GM12878 (cell line): ENCODE measurements around the gene FILIP1L.

Experiments
- BRCA1 ChIP-seq: IDR thresholded peaks from 2 replicates; pipeline ENCODE4 v1.6.1; 2011; ENCODE audit warnings: low read depth, low read length, improper control_type of control experiment
- POLR2AphosphoS2 ChIP-seq: IDR thresholded peaks from 2 replicates; pipeline ENCODE4 v1.6.1; 2011; ENCODE audit warnings: low read depth, mild to moderate bottlenecking, low read length, improper control_type of control experiment, moderate library complexity
- RBBP5 ChIP-seq: fragments of 200-600 bp; sonication (generic); conservative IDR thresholded peaks from 2 replicates; pipeline ENCODE4 v1.6.1; 2016
- SREBF2 ChIP-seq: IDR thresholded peaks from 2 replicates; pipeline ENCODE4 v1.6.1; 2012; ENCODE audit warnings: mild to moderate bottlenecking, low read length
- TF ChIP-seq, protein P1 (sequence below): fragments of 450-650 bp; IDR thresholded peaks from 2 replicates; pipeline ENCODE4 v1.6.1; 2017; ENCODE audit warnings: mild to moderate bottlenecking

DNA sequence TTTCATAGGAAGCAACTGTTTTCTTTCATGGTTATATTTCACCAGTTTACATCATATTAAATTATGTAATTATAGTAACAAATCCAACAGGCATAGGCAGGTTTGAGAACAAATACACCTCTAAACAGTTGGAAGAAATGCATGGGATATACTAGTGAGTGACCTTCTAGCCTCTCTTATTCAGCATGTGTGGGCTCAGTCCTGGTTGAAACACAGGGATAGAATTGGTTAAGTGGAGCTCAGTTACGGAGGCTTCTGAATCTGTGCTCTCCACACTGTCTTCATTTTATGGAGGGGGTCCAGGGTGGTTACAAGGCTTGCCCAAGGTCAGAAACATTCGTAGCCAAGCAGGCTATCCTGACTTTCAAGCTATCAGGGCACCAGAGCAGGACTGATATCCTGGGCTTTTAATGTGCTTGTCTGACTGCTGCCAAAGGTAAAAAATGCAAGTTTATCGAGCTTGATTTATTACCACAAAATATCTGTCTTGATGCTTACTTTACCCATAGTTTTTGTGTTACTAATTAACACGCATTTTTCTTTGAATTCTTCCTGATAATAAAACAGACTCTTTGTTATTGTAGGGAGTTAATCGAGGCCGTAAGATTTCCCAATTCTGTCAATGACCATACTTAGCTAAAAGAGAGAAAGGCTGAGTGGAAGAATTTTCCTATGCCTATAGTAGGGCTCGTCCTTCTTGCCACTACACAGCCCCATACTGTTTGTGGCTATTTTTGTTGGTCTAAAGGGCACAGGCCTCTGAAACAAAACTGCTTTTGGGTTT, 89.6 kb downstream of the FILIP1L start:
- no peak for TF ChIP-seq BRCA1
- TF ChIP-seq POLR2AphosphoS2: no peak
- TF ChIP-seq RBBP5: no peak
- TF ChIP-seq SREBF2: no peak
- TF ChIP-seq, protein P1, sequence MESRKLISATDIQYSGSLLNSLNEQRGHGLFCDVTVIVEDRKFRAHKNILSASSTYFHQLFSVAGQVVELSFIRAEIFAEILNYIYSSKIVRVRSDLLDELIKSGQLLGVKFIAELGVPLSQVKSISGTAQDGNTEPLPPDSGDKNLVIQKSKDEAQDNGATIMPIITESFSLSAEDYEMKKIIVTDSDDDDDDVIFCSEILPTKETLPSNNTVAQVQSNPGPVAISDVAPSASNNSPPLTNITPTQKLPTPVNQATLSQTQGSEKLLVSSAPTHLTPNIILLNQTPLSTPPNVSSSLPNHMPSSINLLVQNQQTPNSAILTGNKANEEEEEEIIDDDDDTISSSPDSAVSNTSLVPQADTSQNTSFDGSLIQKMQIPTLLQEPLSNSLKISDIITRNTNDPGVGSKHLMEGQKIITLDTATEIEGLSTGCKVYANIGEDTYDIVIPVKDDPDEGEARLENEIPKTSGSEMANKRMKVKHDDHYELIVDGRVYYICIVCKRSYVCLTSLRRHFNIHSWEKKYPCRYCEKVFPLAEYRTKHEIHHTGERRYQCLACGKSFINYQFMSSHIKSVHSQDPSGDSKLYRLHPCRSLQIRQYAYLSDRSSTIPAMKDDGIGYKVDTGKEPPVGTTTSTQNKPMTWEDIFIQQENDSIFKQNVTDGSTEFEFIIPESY: no peak
